GM23338 (cell line): ENCODE results near the gene OR8B12. TPM values are rescaled to one million over a fixed set of nuclear protein-coding genes. Genes with fewer than 3 reads are reported as not detected.

ENCODE experiments used
- ATAC-seq: fragments of 200-7000 bp; cut with Tn5 transposase; 3 replicates; pipeline ENCODE4 v1.9.1; 2020
- DNase-seq: peaks from one replicate; pipeline ENCODE4 v3.0.0-alpha.2; 2015; ENCODE audit warnings: low spot score
- H2AFZ ChIP-seq: fragments of 200-600 bp; sonication (generic); 2 replicates; pipeline ENCODE4 v1.8.0; 2016; ENCODE audit warnings: antibody characterized with exemption, mild to moderate bottlenecking, moderate library complexity
- H3F3A ChIP-seq: fragments of 200-600 bp; sonication (generic); replicated peaks from 2 replicates; pipeline ENCODE4 v1.8.0; 2017; ENCODE audit warnings: antibody characterized with exemption, mixed run types, low read depth
- H3K27ac ChIP-seq: fragments of 200-600 bp; sonication (generic); 2 replicates; pipeline ENCODE4 v1.6.1; 2016; ENCODE audit warnings: low read depth
- H3K27me3 ChIP-seq: fragments of 200-600 bp; sonication (generic); 2 replicates; pipeline ENCODE4 v1.8.0; 2016; ENCODE audit warnings: mild to moderate bottlenecking, mixed run types, moderate library complexity; ENCODE audit not compliant: insufficient read depth
- H3K36me3 ChIP-seq: fragments of 200-600 bp; sonication (generic); 2 replicates; pipeline ENCODE4 v1.8.0; 2016; ENCODE audit warnings: mild to moderate bottlenecking; ENCODE audit not compliant: insufficient read depth
- H3K4me1 ChIP-seq: fragments of 200-600 bp; sonication (generic); 2 replicates; pipeline ENCODE4 v1.8.0; 2016; ENCODE audit warnings: mild to moderate bottlenecking, moderate library complexity; ENCODE audit not compliant: insufficient read depth
- H3K4me2 ChIP-seq: fragments of 200-600 bp; sonication (generic); 2 replicates; pipeline ENCODE4 v1.7.1; 2017; ENCODE audit warnings: mixed run types
- H3K4me3 ChIP-seq: fragments of 200-600 bp; sonication (generic); 2 replicates; pipeline ENCODE4 v1.6.1; 2016; ENCODE audit warnings: mixed run types
- H3K79me2 ChIP-seq: fragments of 200-600 bp; sonication (generic); replicated peaks from 2 replicates; pipeline ENCODE4 v1.8.0; 2017; ENCODE audit warnings: mild to moderate bottlenecking; ENCODE audit not compliant: insufficient read depth
- H3K9me2 ChIP-seq: fragments of 200-600 bp; sonication (generic); 2 replicates; pipeline ENCODE4 v1.8.0; 2017; ENCODE audit not compliant: insufficient read depth
- H4K20me1 ChIP-seq: fragments of 200-600 bp; sonication (generic); replicated peaks from 2 replicates; pipeline ENCODE4 v1.8.0; 2017; ENCODE audit warnings: mild to moderate bottlenecking; ENCODE audit not compliant: insufficient read depth
- H3K27ac Mint-ChIP-seq: 2 replicates; pipeline ENCODE4 v1.8.0; 2020; ENCODE audit warnings: inconsistent platforms, mild to moderate bottlenecking, moderate library complexity, mixed read lengths
- H3K27me3 Mint-ChIP-seq: 3 replicates; pipeline ENCODE4 v1.8.0; 2022; ENCODE audit warnings: low read depth, mild to moderate bottlenecking, moderate library complexity, mixed read lengths, inconsistent platforms; ENCODE audit not compliant: insufficient read depth, poor library complexity
- H3K36me3 Mint-ChIP-seq: 3 replicates; pipeline ENCODE4 v1.8.0; 2021; ENCODE audit warnings: low read depth, mild to moderate bottlenecking, inconsistent platforms, moderate library complexity, mixed read lengths
- H3K4me1 Mint-ChIP-seq: 3 replicates; pipeline ENCODE4 v1.8.0; 2020; ENCODE audit warnings: mild to moderate bottlenecking, inconsistent platforms, mixed read lengths
- H3K4me3 Mint-ChIP-seq: 3 replicates; pipeline ENCODE4 v1.8.0; 2021; ENCODE audit warnings: moderate library complexity, mild to moderate bottlenecking, inconsistent platforms, mixed read lengths
- H3K9me3 Mint-ChIP-seq: 3 replicates; pipeline ENCODE4 v1.8.0; 2020; ENCODE audit warnings: moderate library complexity, mild to moderate bottlenecking, inconsistent platforms, mixed read lengths
- ETS1 ChIP-seq: IDR thresholded peaks from 2 replicates; pipeline ENCODE4 v1.6.1; 2016; ENCODE audit warnings: antibody characterized with exemption
- EZH2 ChIP-seq: fragments of 200-600 bp; sonication (generic); IDR thresholded peaks from one replicate; pipeline ENCODE4 v1.8.0; 2017; ENCODE audit warnings: antibody characterized with exemption, mild to moderate bottlenecking, low read depth; ENCODE audit not compliant: unreplicated experiment
- EZH2phosphoT487 ChIP-seq: fragments of 200-600 bp; sonication (generic); IDR thresholded peaks from one replicate; pipeline ENCODE4 v1.8.1; 2018; ENCODE audit warnings: antibody characterized with exemption; ENCODE audit not compliant: unreplicated experiment
- NANOG ChIP-seq: IDR thresholded peaks from 2 replicates; pipeline ENCODE4 v1.6.1; 2016; ENCODE audit warnings: antibody characterized with exemption, borderline replicate concordance
- REST ChIP-seq: IDR thresholded peaks from one replicate; pipeline ENCODE4 v1.6.1; 2018; ENCODE audit warnings: antibody characterized with exemption; ENCODE audit not compliant: unreplicated experiment
- STAT1 ChIP-seq: IDR thresholded peaks from one replicate; pipeline ENCODE4 v1.6.1; 2016; ENCODE audit warnings: antibody characterized with exemption; ENCODE audit not compliant: unreplicated experiment
- ZNF114 ChIP-seq: fragments of 250-450 bp; sonication (Bioruptor Pico); IDR thresholded peaks from 2 replicates; pipeline ENCODE4 v1.5.0; 2020; ENCODE audit warnings: mild to moderate bottlenecking, moderate library complexity
- ZNF331 ChIP-seq: fragments of 250-450 bp; sonication (Bioruptor Pico); IDR thresholded peaks from 2 replicates; pipeline ENCODE4 v1.5.0; 2020; ENCODE audit warnings: low read depth, mild to moderate bottlenecking, moderate library complexity
- ZNF462 ChIP-seq: fragments of 250-450 bp; sonication (Bioruptor Pico); IDR thresholded peaks from 2 replicates; pipeline ENCODE4 v1.5.0; 2020; ENCODE audit warnings: mild to moderate bottlenecking, moderate library complexity
- polyA plus RNA-seq: library from polyadenylated mRNA; unstranded; fragments of >200 nt; fragmentation: Nextera tagmentation; extraction: Ambion mirVana; gene quantifications from 2 replicates; pipeline ENCODE4 v1.2.1, GENCODE V29; 2016
- total RNA-seq: library from RNA; depleted of rRNA; stranded (reverse); fragments of >200 nt; shearing (Covaris generic); gene quantifications from 2 replicates; pipeline ENCODE4 v1.2.3, GENCODE V29; 2014
- TF ChIP-seq, protein P1 (sequence below), 2 experiments: fragments of 200-600 bp in 1 of 2; sonication (generic) in 1 of 2; conservative IDR thresholded peaks; 2 replicates each; pipeline versions ENCODE4 v1.5.1 to v1.6.1; 2016 to 2017; ENCODE audit warnings: antibody characterized with exemption in 2 of 2, low read depth in 2 of 2, mild to moderate bottlenecking in 2 of 2, moderate library complexity in 1 of 2

Gene OR8B12
- total and polyA plus RNA-seq, 2 experiments from 2014 or later = not detected

GRCh38 chr11:124534051-124534450 is 9.4 kb downstream of the OR8B12 start (continued):
- no peak for TF ChIP-seq ZNF462 (CRISPR knock-in tag)

DNA sequence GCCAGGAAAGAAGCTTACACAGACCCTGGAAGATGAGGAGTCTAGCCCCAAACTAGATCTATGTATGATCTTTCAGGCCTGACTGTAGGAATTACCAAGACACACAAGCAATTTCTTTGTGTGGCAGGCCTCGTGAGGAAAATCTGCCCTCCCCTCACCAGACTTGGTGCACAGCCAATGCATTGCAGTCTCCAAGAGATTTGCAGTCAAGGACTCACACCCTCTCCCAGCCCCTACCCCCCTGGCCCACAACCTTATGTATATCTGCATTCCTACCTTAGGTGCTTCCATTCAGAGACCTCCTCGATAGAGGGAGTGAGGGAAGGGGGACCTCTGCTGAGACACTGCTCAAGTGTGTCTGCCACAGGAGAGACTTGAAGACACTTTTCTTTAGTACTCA is 9.8 kb downstream of the OR8B12 start:
- Mint-ChIP-seq H3K36me3 (no peaks in the 10 kb centered on the region), H3K27me3 (no peaks in the 10 kb centered on the region), H3K27ac (no peak overlapping the region), H3K4me1 (peaks cover 12% of the 10 kb centered on the region), H3K4me3 (no peak overlapping the region), H3K9me3 (peaks cover 6% of the 10 kb centered on the region; the same call in 2 of the 3 replicates)
- Histone ChIP-seq H4K20me1 (no peaks in the 10 kb centered on the region), H3K27ac (no peak overlapping the region), H3K4me3 (no peak overlapping the region), H2AFZ (peak overlapping the region; percentile 87), H3K9me2 (peaks cover 7% of the 10 kb centered on the region; the same call in 1 of the 2 replicates), H3K4me1 (0 out of 2 replicates have a peak, but pooled peaks cover 3% of the 10 kb centered on the region), H3K4me2 (no peak overlapping the region), H3K36me3 (no peaks in the 10 kb centered on the region), H3K27me3 (no peaks in the 10 kb centered on the region), H3F3A (no peaks in the 10 kb centered on the region), H3K79me2 (no peaks in the 10 kb centered on the region)
- DNase-seq = no peak
- no peak; the same call in 2 of the 3 replicates for ATAC-seq
- TF ChIP-seq EZH2 (no peak), NANOG (no peak), ZNF114 (CRISPR knock-in tag) (no peak), STAT1 (no peak), ZNF331 (no peak), REST (no peak), ETS1 (no peak), EZH2phosphoT487 (no peak)
- TF ChIP-seq, protein P1, sequence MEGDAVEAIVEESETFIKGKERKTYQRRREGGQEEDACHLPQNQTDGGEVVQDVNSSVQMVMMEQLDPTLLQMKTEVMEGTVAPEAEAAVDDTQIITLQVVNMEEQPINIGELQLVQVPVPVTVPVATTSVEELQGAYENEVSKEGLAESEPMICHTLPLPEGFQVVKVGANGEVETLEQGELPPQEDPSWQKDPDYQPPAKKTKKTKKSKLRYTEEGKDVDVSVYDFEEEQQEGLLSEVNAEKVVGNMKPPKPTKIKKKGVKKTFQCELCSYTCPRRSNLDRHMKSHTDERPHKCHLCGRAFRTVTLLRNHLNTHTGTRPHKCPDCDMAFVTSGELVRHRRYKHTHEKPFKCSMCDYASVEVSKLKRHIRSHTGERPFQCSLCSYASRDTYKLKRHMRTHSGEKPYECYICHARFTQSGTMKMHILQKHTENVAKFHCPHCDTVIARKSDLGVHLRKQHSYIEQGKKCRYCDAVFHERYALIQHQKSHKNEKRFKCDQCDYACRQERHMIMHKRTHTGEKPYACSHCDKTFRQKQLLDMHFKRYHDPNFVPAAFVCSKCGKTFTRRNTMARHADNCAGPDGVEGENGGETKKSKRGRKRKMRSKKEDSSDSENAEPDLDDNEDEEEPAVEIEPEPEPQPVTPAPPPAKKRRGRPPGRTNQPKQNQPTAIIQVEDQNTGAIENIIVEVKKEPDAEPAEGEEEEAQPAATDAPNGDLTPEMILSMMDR (conservative IDR thresholded peaks at IDR 0.05; ENCODE audit: low read depth in 2 of 2) = no peak
